ENCODE data around the gene KRT2. TPM values are rescaled to one million over a fixed set of nuclear protein-coding genes. Genes with fewer than 3 reads are reported as not detected.

Gene KRT2
- total and polyA plus RNA-seq, 2 of the 8 experiments (the other 6 are each of a cell fraction or from before 2014, with no cell fraction given), result not detected

DNA sequence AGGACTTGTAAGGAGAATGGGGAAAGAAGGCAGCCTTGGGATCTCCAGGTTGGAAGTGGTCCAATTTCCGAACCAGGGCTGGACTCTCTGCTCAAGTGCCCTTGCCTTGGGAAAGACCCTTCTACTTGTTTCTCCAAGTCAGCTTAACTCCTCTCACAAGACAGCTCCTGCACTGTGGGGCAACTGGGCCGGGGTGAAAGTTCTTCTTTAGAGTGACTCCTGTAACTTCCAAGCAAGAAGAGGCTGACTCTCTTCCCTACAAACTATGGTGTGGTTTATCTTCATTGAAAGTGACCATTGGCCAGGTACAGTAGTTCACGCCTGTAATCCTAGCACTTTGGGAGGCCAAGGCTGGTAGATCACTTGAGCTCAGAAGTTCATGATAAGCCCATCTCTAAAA, 14.5 kb upstream of the KRT2 start:
- H3K79me1 ChIP-seq (ENCODE audit: low read depth, low read length), result no peaks in the 10 kb centered on the region
- ChIA-PET CTCF (ENCODE audit: partially characterized antibody) (interaction anchor here (0.6 to 5.8 kb wide), 22 partner anchors 8 to 286 kb away, joined by 3 to 26 read pairs (median 4); partner anchors contain the start of gene KRT1), POLR2A (ENCODE audit: partially characterized antibody) (no interaction called here)
- no peak overlapping the region for H2AFZ ChIP-seq (ENCODE audit: low read length)
- H3K56ac ChIP-seq (replicated peaks; ENCODE audit: insufficient read length, low read depth, low read length), result no peak overlapping the region
- TF ChIP-seq EGR1 (IDR thresholded peaks at IDR 0.05; ENCODE audit: borderline replicate concordance, low read depth, low read length) (no peak), SAP30 (IDR thresholded peaks at IDR 0.05; ENCODE audit: insufficient read depth, insufficient replicate concordance, low read length) (no peak), JUND (IDR thresholded peaks at IDR 0.05; ENCODE audit: low read length) (no peak), NANOG (IDR thresholded peaks at IDR 0.05; ENCODE audit: insufficient read depth, low read depth, low read length, poor library complexity, severe bottlenecking) (no peak), SIX5 (IDR thresholded peaks at IDR 0.05; ENCODE audit: low read depth, low read length) (no peak), POLR2A (IDR thresholded peaks at IDR 0.05; ENCODE audit: control extremely low read depth in 1 of 2, low read depth in 2 of 2, low read length in 2 of 2) (no peak), TCF12 (IDR thresholded peaks at IDR 0.05; ENCODE audit: low read depth, low read length) (no peak), FOSL1 (IDR thresholded peaks at IDR 0.05; ENCODE audit: insufficient read depth, low read depth, low read length) (no peak), RAD21 (IDR thresholded peaks at IDR 0.05 in 1 of 2, conservative IDR thresholded peaks at IDR 0.05 in 1 of 2; ENCODE audit: low read depth in 2 of 2, low read length in 2 of 2) (no peak), HDAC6 (IDR thresholded peaks at IDR 0.05; ENCODE audit: low read depth, low read length) (no peak), CHD1 (IDR thresholded peaks at IDR 0.05; ENCODE audit: low read depth, low read length) (no peak)
- TF ChIP-seq, protein P1, sequence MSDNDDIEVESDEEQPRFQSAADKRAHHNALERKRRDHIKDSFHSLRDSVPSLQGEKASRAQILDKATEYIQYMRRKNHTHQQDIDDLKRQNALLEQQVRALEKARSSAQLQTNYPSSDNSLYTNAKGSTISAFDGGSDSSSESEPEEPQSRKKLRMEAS (IDR thresholded peaks at IDR 0.05), result no peak
- H3K18ac ChIP-seq (ENCODE audit: extremely low read depth, low read length), result no peak overlapping the region
- H3K4me1 ChIP-seq (replicated peaks in 1 of 4; ENCODE audit: control insufficient read depth in 3 of 4, insufficient read depth in 4 of 4, low read length in 3 of 4), result no peaks in the 10 kb centered on the region
- WGBS, 2 experiments (ENCODE audit: extremely low coverage in 1 of 2, insufficient coverage in 1 of 2, insufficient read length in 1 of 2, insufficient replicate concordance in 2 of 2, low coverage in 1 of 2, low lambda C conversion rate in 2 of 2, missing lambda C conversion rate in 1 of 2), result 91% methylated on average over 3 of the region's 3 CpGs; no CpG with 5 or more reads in 1 of the 2 experiments
- no peak overlapping the region for H2BK15ac ChIP-seq (ENCODE audit: low read length)
- H4K8ac ChIP-seq (ENCODE audit: extremely low read depth, insufficient read depth, low read length), result no peak overlapping the region
- FAIRE-seq (no peak), DNase-seq (ENCODE audit: low read depth in 1 of 2, low spot score in 2 of 2) (no peak)
- H3K9ac ChIP-seq (replicated peaks in 1 of 4; ENCODE audit: extremely low read depth in 1 of 4, low read depth in 3 of 4, low read length in 3 of 4), result no peak overlapping the region
- no peak overlapping the region for H4K91ac ChIP-seq (replicated peaks; ENCODE audit: insufficient read length, low read length)
- H3K4me3 ChIP-seq (ENCODE audit: extremely low read depth in 1 of 4, insufficient read depth in 2 of 4, low read depth in 3 of 4, low read length in 4 of 4), result no peak overlapping the region
- H2AK5ac ChIP-seq (ENCODE audit: low read depth, low read length), result no peak overlapping the region
- H3K4me2 ChIP-seq (ENCODE audit: insufficient read depth in 1 of 2, low read depth in 2 of 2, low read length in 2 of 2), result no peak overlapping the region
- H2BK120ac ChIP-seq (replicated peaks; ENCODE audit: low read depth, low read length), result no peak overlapping the region
- H3K27me3 ChIP-seq (replicated peaks in 1 of 4; ENCODE audit: control insufficient read depth in 3 of 4, extremely low read depth in 1 of 4, insufficient read depth in 3 of 4, low read length in 3 of 4), result no peaks in the 10 kb centered on the region
- H3K9me3 ChIP-seq (ENCODE audit: insufficient read depth in 2 of 2, low read depth in 1 of 2, low read length in 1 of 2), result no peaks in the 10 kb centered on the region
- H3K14ac ChIP-seq (ENCODE audit: insufficient read length), result no peak overlapping the region
- no peak overlapping the region for H2BK5ac ChIP-seq (ENCODE audit: low read depth, low read length)
- H2BK12ac ChIP-seq (ENCODE audit: low read depth, low read length), result no peak overlapping the region
- H3K4ac ChIP-seq (replicated peaks; ENCODE audit: insufficient read length, low read depth, low read length), result no peak overlapping the region
- H4K5ac ChIP-seq (ENCODE audit: insufficient read length, low read depth, low read length), result no peak overlapping the region
- H3K79me2 ChIP-seq (ENCODE audit: control insufficient read depth in 1 of 2, insufficient read depth in 2 of 2, low read length in 2 of 2), result no peaks in the 10 kb centered on the region
- H3K23me2 ChIP-seq (ENCODE audit: low read depth, low read length), result no peaks in the 10 kb centered on the region
- no peaks in the 10 kb centered on the region for H4K20me1 ChIP-seq (replicated peaks in 1 of 2; ENCODE audit: control insufficient read depth in 1 of 2, insufficient read depth in 2 of 2, low read length in 2 of 2)
- H3K36me3 ChIP-seq (ENCODE audit: control insufficient read depth in 2 of 4, insufficient read depth in 4 of 4, low read length in 3 of 4), result no peaks in the 10 kb centered on the region
- H3K27ac ChIP-seq (ENCODE audit: low read depth, low read length), result no peak overlapping the region
- H2BK20ac ChIP-seq (ENCODE audit: low read length), result no peak overlapping the region
- H3K23ac ChIP-seq (ENCODE audit: insufficient read length), result no peak overlapping the region
